K562 (cell line): ENCODE measurements around the gene ABHD4. TPM values are rescaled to one million over a fixed set of nuclear protein-coding genes. Genes with fewer than 3 reads are reported as not detected.

Experiments
- ATAC-seq: fragments of 200-7000 bp; cut with Tn5 transposase; 3 replicates; pipeline ENCODE4 v1.9.1; 2020; ENCODE audit warnings: moderate library complexity
- BruUV-seq: library from RNA; stranded (reverse); fragments of 400-500 nt; replicated peaks from 2 replicates; lab custom pipeline; 2021; lab: Mats Ljungman, UMichigan
- CTCF ChIA-PET: fragments of 300-600 bp; formaldehyde crosslinking; extraction: SDS; loops from one replicate; lab custom pipeline; 2021; ENCODE audit warnings: low intra/inter-chr PET ratio; lab: Yijun Ruan, JAX
- POLR2A ChIA-PET: fragments of 300-600, 350-650 bp; sonication (Branson Sonifier 250); formaldehyde crosslinking; extraction: SDS; loops from one replicate; lab custom pipeline; 2021; ENCODE audit warnings: antibody characterized with exemption, inconsistent platforms; lab: Yijun Ruan, JAX
- DNase-seq, 4 experiments: peaks; one replicate each; pipeline versions ENCODE4 v3.0.0 to v3.0.0-alpha.2; 2011 to 2018; ENCODE audit warnings: low spot score in 3 of 4, mixed read lengths in 3 of 4; ENCODE audit errors: extremely low read depth in 1 of 4
- FAIRE-seq: peaks from 2 replicates; lab custom pipeline; 2011; peaks lifted over from hg19 to GRCh38; lab: Jason Lieb, UNC
- H2AFZ ChIP-seq: 2 replicates; pipeline ENCODE4 v1.6.0; 2011; ENCODE audit warnings: low read depth, low read length, control low read depth, inconsistent platforms
- H3K27ac ChIP-seq: fragments of 200-600 bp; 3 replicates; pipeline ENCODE4 v1.8.0; 2011; ENCODE audit warnings: low read depth, mild to moderate bottlenecking, control low read depth, inconsistent platforms, low read length, moderate library complexity, mixed read lengths; ENCODE audit errors: extremely low read depth
- H3K27me3 ChIP-seq, 2 experiments: fragments of 300-600 bp in 1 of 2; 2 replicates in 1 of 2; 3 replicates in 1 of 2; pipeline versions ENCODE4 v1.6.0 to v1.8.0; 2011; ENCODE audit warnings: inconsistent platforms in 2 of 2, low read length in 2 of 2, mild to moderate bottlenecking in 1 of 2, mixed read lengths in 1 of 2, moderate library complexity in 1 of 2; ENCODE audit not compliant: control insufficient read depth in 2 of 2, insufficient read depth in 2 of 2
- H3K36me3 ChIP-seq: fragments of 300-600 bp; 3 replicates; pipeline ENCODE4 v1.8.0; 2011; ENCODE audit warnings: mild to moderate bottlenecking, low read length, inconsistent platforms; ENCODE audit not compliant: control insufficient read depth, insufficient read depth
- H3K4me1 ChIP-seq, 2 experiments: fragments of 200-600 bp in 1 of 2; replicated peaks in 1 of 2; 2 replicates in 1 of 2; 3 replicates in 1 of 2; pipeline versions ENCODE4 v1.5.1 to v1.8.0; 2011; ENCODE audit warnings: inconsistent platforms in 2 of 2, low read length in 2 of 2, mild to moderate bottlenecking in 1 of 2, mixed read lengths in 1 of 2, moderate library complexity in 1 of 2; ENCODE audit not compliant: control insufficient read depth in 2 of 2, insufficient read depth in 2 of 2
- H3K4me2 ChIP-seq: 2 replicates; pipeline ENCODE4 v1.6.1; 2011; ENCODE audit warnings: low read length, control low read depth, inconsistent platforms, mixed read lengths; ENCODE audit not compliant: insufficient read depth
- H3K4me3 ChIP-seq: fragments of 200-600 bp; sonication (generic), shearing (Covaris generic); 2 replicates; pipeline ENCODE4 v1.5.1; 2016; ENCODE audit warnings: control low read depth, inconsistent platforms
- H3K79me2 ChIP-seq: fragments of 200-600 bp; 3 replicates; pipeline ENCODE4 v1.8.0; 2011; ENCODE audit warnings: low read length, inconsistent platforms; ENCODE audit not compliant: control insufficient read depth, insufficient read depth
- H3K9ac ChIP-seq, 2 experiments: 2 replicates each; pipeline versions ENCODE4 v1.6.0 to v1.6.1; 2011; ENCODE audit warnings: low read depth in 2 of 2, low read length in 2 of 2, control low read depth in 1 of 2, inconsistent platforms in 1 of 2, mild to moderate bottlenecking in 1 of 2, mixed read lengths in 1 of 2; ENCODE audit not compliant: insufficient read depth in 1 of 2
- H3K9me1 ChIP-seq: one replicate; pipeline ENCODE4 v1.6.0; 2011; ENCODE audit warnings: inconsistent platforms, mild to moderate bottlenecking, low read length, moderate library complexity; ENCODE audit not compliant: control insufficient read depth, insufficient read depth
- H3K9me3 ChIP-seq: replicated peaks from 2 replicates; pipeline ENCODE4 v1.5.1; 2011; ENCODE audit warnings: low read depth, low read length, inconsistent platforms; ENCODE audit not compliant: control insufficient read depth, insufficient read depth
- H4K20me1 ChIP-seq: replicated peaks from 2 replicates; pipeline ENCODE4 v1.6.1; 2011; ENCODE audit warnings: low read length, inconsistent platforms, mixed read lengths; ENCODE audit not compliant: control insufficient read depth, insufficient read depth
- ATF4 ChIP-seq: fragments of 450-650 bp; formaldehyde crosslinking; IDR thresholded peaks from 2 replicates; pipeline ENCODE4 v1.4.0; 2022; ENCODE audit warnings: mild to moderate bottlenecking, moderate library complexity
- RFX5 ChIP-seq: IDR thresholded peaks from 2 replicates; pipeline ENCODE4 v1.6.1; 2011; ENCODE audit warnings: low read depth, mild to moderate bottlenecking, improper control_type of control experiment, low read length
- WGBS: fragments of 100-300 bp; shearing (Covaris generic); methylation state at CpG from one replicate; pipeline ENCODE4 v1.1.6; 2016; ENCODE audit warnings: low coverage, mixed read lengths; ENCODE audit not compliant: insufficient coverage; ENCODE audit errors: missing lambda C conversion rate; 5-methylcytosine and 5-hydroxymethylcytosine counted together
- in situ Hi-C: fragments of 300-500 bp; cut with MboI; formaldehyde crosslinking; loops from 4 replicates; pipeline ENCODE4 v1.15.0; 2018; ENCODE audit warnings: inconsistent platforms, mixed read lengths
- intact Hi-C: fragments of 100-400 bp; cut with micrococcal nuclease; formaldehyde crosslinking; loops from 2 replicates; pipeline ENCODE4 v1.14.2; 2022
- polyA plus RNA-seq, 8 experiments: library from polyadenylated mRNA; depleted of rRNA in 4 of 8; stranded (reverse) in 5 of 8; unstranded in 3 of 8; fragments of >200 nt; fragmentation: Nextera tagmentation in 2 of 8; fragmentation: Illumina TruSeq in 1 of 8; extraction: Ambion mirVana in 2 of 8; extraction: Trizol in 1 of 8; gene quantifications; 2 replicates each; pipeline versions ENCODE4 v1.2.1 to v1.2.3, GENCODE V29; 2011 to 2014; ENCODE audit warnings: inconsistent platforms in 1 of 8, missing spikeins in 1 of 8
- total RNA-seq, 7 experiments: library from RNA; depleted of rRNA in 6 of 7; stranded (reverse); fragments of >200 nt in 6 of 7; fragmentation: Illumina TruSeq in 2 of 7; extraction: Trizol in 2 of 7; gene quantifications; 2 replicates each; pipeline versions ENCODE4 v1.2.1 to v1.2.3, GENCODE V29; 2011 to 2021; ENCODE audit warnings: low replicate concordance in 1 of 7

ABHD4 gene
- total and polyA plus RNA-seq, 9 of the 15 experiments (the other 6 are each of a cell fraction or from before 2014, with no cell fraction given): 3.6 to 12.0 (median 7.2) TPM

DNA sequence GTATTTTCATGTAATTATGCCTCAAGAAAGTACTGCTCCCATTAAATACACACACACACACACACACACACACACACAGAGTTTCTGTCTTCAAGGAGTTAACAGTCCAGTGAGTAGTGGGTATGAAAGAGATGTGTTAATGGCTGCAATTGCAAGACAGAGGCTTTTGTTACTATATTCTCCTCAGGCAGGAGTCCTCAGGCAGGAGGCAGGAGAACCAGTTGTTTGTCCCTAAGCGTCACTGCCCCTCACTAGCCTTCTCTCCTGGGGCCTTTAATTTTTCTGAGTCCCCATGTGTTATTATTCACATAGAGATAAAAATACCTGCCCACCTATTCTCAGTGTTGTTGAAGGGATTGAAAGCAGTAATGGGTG lies 40.3 kb upstream of the ABHD4 start:
- 100% methylated on average over 1 of the region's 1 CpG for WGBS
- peak overlapping the region; percentile 16; the same call in 1 of the 2 replicates for H2AFZ ChIP-seq
- ChIA-PET POLR2A (no interaction called here), CTCF (interaction anchor here (0.6 to 4.6 kb wide), 12 partner anchors 13 to 428 kb away, joined by 3 to 58 read pairs (median 10); partner anchors contain the start of genes AJUBA, OR6J1 and OXA1L)
- no peaks in the 10 kb centered on the region for H3K36me3 ChIP-seq
- intact Hi-C loops (loop anchor here (1.0 to 10.0 kb wide), 5 partner anchors 12 to 295 kb away; partner anchors contain the start of gene OR6J1), in situ Hi-C loops (loop anchor here (10.0 kb wide), 1 partner anchor 173 kb away; no protein-coding TSS in a partner anchor)
- DNase-seq (no peak), FAIRE-seq (no peak), ATAC-seq (no peak)
- H3K27me3 ChIP-seq: no peaks in the 10 kb centered on the region
- H3K4me1 ChIP-seq: peaks cover 33 to 42% of the 10 kb centered on the region in 2 experiments
- H3K9ac ChIP-seq: no peak overlapping the region
- no peaks in the 10 kb centered on the region for H3K9me3 ChIP-seq
- no peaks in the 10 kb centered on the region for H3K79me2 ChIP-seq
- no peak overlapping the region for H3K4me3 ChIP-seq
- H3K9me1 ChIP-seq: no peaks in the 10 kb centered on the region
- no peaks in the 10 kb centered on the region for H4K20me1 ChIP-seq
- no peak overlapping the region for H3K4me2 ChIP-seq
- no peak for TF ChIP-seq ATF4 (CRISPR knock-in tag)
- no peak for TF ChIP-seq RFX5
- no TSS peak for BruUV-seq
- no peak overlapping the region for H3K27ac ChIP-seq
